Activated CD4-positive, alpha-beta memory T cell treated with anti-CD3 and anti-CD28 coated beads, Interleukin-2, amount 10 ng/mL, durations not matched to agents 7 days and 5 days (primary cell): ENCODE results near the gene ZNF444. TPM values are rescaled to one million over a fixed set of nuclear protein-coding genes. Genes with fewer than 3 reads are reported as not detected.
A peak's percentile ranks its signal among the peaks of the same experiment; 100 is the strongest.
"Not testable (repeated sequence)": the region's sequence is repeated elsewhere in the genome, so short reads cannot be mapped to it uniquely, and the experiment has no call there.

Experiments used
- CTCF ChIA-PET: fragments of 350-600 bp; sonication (Branson Sonifier 250); formaldehyde crosslinking; loops from one replicate; lab custom pipeline; 2021; ENCODE audit warnings: antibody characterized with exemption, inconsistent platforms; lab: Charles Lee
- POLR2A ChIA-PET: fragments of 350-600 bp; sonication (Branson Sonifier 250); formaldehyde crosslinking; loops from one replicate; lab custom pipeline; 2021; ENCODE audit warnings: antibody characterized with exemption; lab: Charles Lee
- DNase-seq: peaks from one replicate; pipeline ENCODE4 v3.0.0-alpha.2; 2020
- H3K27ac Mint-ChIP-seq: one replicate; pipeline ENCODE4 v1.8.0; 2021; ENCODE audit warnings: mild to moderate bottlenecking, mixed read lengths
- H3K27me3 Mint-ChIP-seq: one replicate; pipeline ENCODE4 v1.8.0; 2021; ENCODE audit warnings: mixed read lengths
- H3K36me3 Mint-ChIP-seq: one replicate; pipeline ENCODE4 v1.8.0; 2021; ENCODE audit warnings: low read depth, mixed read lengths
- H3K4me1 Mint-ChIP-seq: one replicate; pipeline ENCODE4 v1.8.0; 2021; ENCODE audit warnings: mixed read lengths
- H3K4me3 Mint-ChIP-seq: one replicate; pipeline ENCODE4 v1.8.0; 2021; ENCODE audit warnings: mild to moderate bottlenecking, mixed read lengths
- H3K9me3 Mint-ChIP-seq: one replicate; pipeline ENCODE4 v1.8.0; 2021; ENCODE audit warnings: mixed read lengths
- total RNA-seq, 2 experiments: library from RNA; stranded (reverse); gene quantifications; one replicate each; pipeline ENCODE4 v1.2.3, GENCODE V29; 2021

Gene ZNF444
- 10 to 100 TPM; 25.7 to 26.3 TPM for total RNA-seq

- no peaks in the 10 kb centered on the region for H3K36me3 Mint-ChIP-seq
- CTCF ChIA-PET = no interaction called here
Observed at GRCh38 chr19:56140583-56141416, at the start of gene ZNF444. Gene ZNF444, plus strand, starts transcription at chr19:56141287. Its CDS starts 5,625 bp downstream, at chr19:56146912.

GRCh38 chr19:56091751-56092546, 49.1 kb upstream of the ZNF444 start:
- peak overlapping the region; percentile 67 for H3K27ac Mint-ChIP-seq
- H3K9me3 Mint-ChIP-seq = peaks cover 15% of the 10 kb centered on the region
- H3K27me3 Mint-ChIP-seq = no peaks in the 10 kb centered on the region
- H3K36me3 Mint-ChIP-seq = peaks cover 56% of the 10 kb centered on the region
- DNase-seq = peak; percentile 34
- ChIA-PET POLR2A (no interaction called here), CTCF (interaction anchor here (0.7 to 1.0 kb wide), 3 partner anchors 13 to 16 kb away, joined by 3 read pairs; no protein-coding TSS in a partner anchor)
- peak overlapping the region; percentile 50 for H3K4me3 Mint-ChIP-seq
- peaks cover 16% of the 10 kb centered on the region for H3K4me1 Mint-ChIP-seq

More at GRCh38 chr19:56140583-56141416, at the start of gene ZNF444:
- H3K4me3 Mint-ChIP-seq = peak within 1 kb of the TSS; percentile 76
- POLR2A ChIA-PET = interaction anchor here (1.0 to 3.0 kb wide), 6 partner anchors 11 to 258 kb away, joined by 3 to 20 read pairs (median 3); partner anchors contain the start of gene ZNF787
- peak within 1 kb of the TSS; percentile 83 for H3K27ac Mint-ChIP-seq
- peak; percentile 99 for DNase-seq
- H3K4me1 Mint-ChIP-seq = peaks cover 40% of the 10 kb centered on the region
- H3K9me3 Mint-ChIP-seq = no peaks in the 10 kb centered on the region
- H3K27me3 Mint-ChIP-seq = no peaks in the 10 kb centered on the region

GRCh38 chr19:56092685-56093631, 48.1 kb upstream of the ZNF444 start:
- POLR2A ChIA-PET = no interaction called here
- Mint-ChIP-seq H3K9me3 (peaks cover 15% of the 10 kb centered on the region), H3K27ac (no peak overlapping the region), H3K4me1 (peaks cover 16% of the 10 kb centered on the region), H3K27me3 (no peaks in the 10 kb centered on the region), H3K4me3 (no peak overlapping the region), H3K36me3 (peaks cover 59% of the 10 kb centered on the region)
- no peak for DNase-seq
- CTCF ChIA-PET = no interaction called here

- ChIA-PET CTCF (no interaction called here), POLR2A (no interaction called here)
- DNase-seq = no peak
- Mint-ChIP-seq H3K9me3 (peaks cover 15% of the 10 kb centered on the region), H3K27ac (no peak overlapping the region), H3K27me3 (no peaks in the 10 kb centered on the region), H3K36me3 (peaks cover 52% of the 10 kb centered on the region), H3K4me3 (no peak overlapping the region), H3K4me1 (peaks cover 16% of the 10 kb centered on the region)
Observed at GRCh38 chr19:56094449-56094848, 46.6 kb upstream of the ZNF444 start.

- ChIA-PET CTCF (no interaction called here), POLR2A (no interaction called here)
- Mint-ChIP-seq H3K4me1 (peaks cover 8% of the 10 kb centered on the region), H3K27ac (no peak overlapping the region), H3K4me3 (no peak overlapping the region), H3K9me3 (peaks cover 15% of the 10 kb centered on the region), H3K27me3 (no peaks in the 10 kb centered on the region), H3K36me3 (peaks cover 45% of the 10 kb centered on the region)
- no peak for DNase-seq
Observed at GRCh38 chr19:56096665-56097064, 44.4 kb upstream of the ZNF444 start.

GRCh38 chr19:56097306-56097705, 43.8 kb upstream of the ZNF444 start:
- peaks cover 7% of the 10 kb centered on the region for H3K4me1 Mint-ChIP-seq
- H3K4me3 Mint-ChIP-seq = no peak overlapping the region
- peaks cover 46% of the 10 kb centered on the region for H3K36me3 Mint-ChIP-seq
- ChIA-PET POLR2A (no interaction called here), CTCF (no interaction called here)
- no peak overlapping the region for H3K27ac Mint-ChIP-seq
- no peak for DNase-seq
- peaks cover 15% of the 10 kb centered on the region for H3K9me3 Mint-ChIP-seq
- no peaks in the 10 kb centered on the region for H3K27me3 Mint-ChIP-seq

GRCh38 chr19:56097776-56098175, 43.3 kb upstream of the ZNF444 start:
- H3K36me3 Mint-ChIP-seq = peaks cover 42% of the 10 kb centered on the region
- ChIA-PET POLR2A (no interaction called here), CTCF (no interaction called here)
- peaks cover 12% of the 10 kb centered on the region for H3K9me3 Mint-ChIP-seq
- H3K4me3 Mint-ChIP-seq = no peak overlapping the region
- H3K27ac Mint-ChIP-seq = no peak overlapping the region
- DNase-seq = no peak
- H3K4me1 Mint-ChIP-seq = peaks cover 5% of the 10 kb centered on the region
- H3K27me3 Mint-ChIP-seq = no peaks in the 10 kb centered on the region

- H3K4me3 Mint-ChIP-seq, H3K27ac Mint-ChIP-seq, H3K27me3 Mint-ChIP-seq, DNase-seq, POLR2A ChIA-PET, H3K4me1 Mint-ChIP-seq, H3K9me3 Mint-ChIP-seq, CTCF ChIA-PET: not testable (repeated sequence)
- peaks cover 38% of the 10 kb centered on the region for H3K36me3 Mint-ChIP-seq
Observed at GRCh38 chr19:56098237-56098636, 42.9 kb upstream of the ZNF444 start.

GRCh38 chr19:56098731-56099568, 42.1 kb upstream of the ZNF444 start:
- no peak overlapping the region for H3K27ac Mint-ChIP-seq
- peaks cover 2% of the 10 kb centered on the region for H3K9me3 Mint-ChIP-seq
- ChIA-PET POLR2A (no interaction called here), CTCF (interaction anchor here (1.3 kb wide), 1 partner anchor 33 kb away, joined by 3 read pairs; no protein-coding TSS in a partner anchor)
- peaks cover 2% of the 10 kb centered on the region for H3K4me1 Mint-ChIP-seq
- DNase-seq = no peak
- peaks cover 31% of the 10 kb centered on the region for H3K36me3 Mint-ChIP-seq
- H3K27me3 Mint-ChIP-seq = no peaks in the 10 kb centered on the region
- no peak overlapping the region for H3K4me3 Mint-ChIP-seq

GRCh38 chr19:56099638-56100539, 41.2 kb upstream of the ZNF444 start:
- ChIA-PET CTCF (interaction anchor here (1.3 kb wide), 1 partner anchor 34 kb away, joined by 3 read pairs; no protein-coding TSS in a partner anchor), POLR2A (no interaction called here)
- Mint-ChIP-seq H3K27me3 (no peaks in the 10 kb centered on the region), H3K36me3 (peaks cover 24% of the 10 kb centered on the region), H3K4me1 (peaks cover 2% of the 10 kb centered on the region), H3K4me3 (no peak overlapping the region), H3K27ac (no peak overlapping the region), H3K9me3 (no peaks in the 10 kb centered on the region)
- no peak for DNase-seq

- H3K36me3 Mint-ChIP-seq = peaks cover 16% of the 10 kb centered on the region
- H3K9me3 Mint-ChIP-seq = no peaks in the 10 kb centered on the region
- CTCF ChIA-PET = interaction anchor here (0.9 kb wide), 1 partner anchor 11 kb away, joined by 3 read pairs; no protein-coding TSS in a partner anchor
- POLR2A ChIA-PET = no interaction called here
- DNase-seq = no peak
- H3K4me1 Mint-ChIP-seq = peaks cover 10% of the 10 kb centered on the region
- H3K4me3 Mint-ChIP-seq = no peak overlapping the region
- no peak overlapping the region for H3K27ac Mint-ChIP-seq
- no peaks in the 10 kb centered on the region for H3K27me3 Mint-ChIP-seq
Observed at GRCh38 chr19:56101095-56101494, 40.0 kb upstream of the ZNF444 start.
